Neural cell (in vitro differentiated cells): ENCODE measurements around the gene NCBP3. TPM values are rescaled to one million over a fixed set of nuclear protein-coding genes. Genes with fewer than 3 reads are reported as not detected.
"Not testable (repeated sequence)": the region's sequence is repeated elsewhere in the genome, so short reads cannot be mapped to it uniquely, and the experiment has no call there.

ENCODE experiments used
- H2AFZ ChIP-seq: fragments of 200-600, 300-800 bp; sonication (generic), shearing (Covaris generic); 2 replicates; pipeline ENCODE4 v1.6.0; 2014; ENCODE audit warnings: low read depth, mild to moderate bottlenecking, antibody characterized with exemption, low read length, moderate library complexity
- H3F3A ChIP-seq: fragments of 200-600 bp; shearing (Covaris generic); 2 replicates; pipeline ENCODE4 v1.6.1; 2016; ENCODE audit warnings: mild to moderate bottlenecking, moderate library complexity, mixed read lengths, antibody characterized with exemption, low read length; ENCODE audit not compliant: insufficient read depth, poor library complexity, severe bottlenecking
- H3K27ac ChIP-seq: fragments of 200-600, 300-800 bp; sonication (generic), shearing (Covaris generic); 2 replicates; pipeline ENCODE4 v1.5.1; 2014; ENCODE audit warnings: mild to moderate bottlenecking, low read length, moderate library complexity
- H3K27me3 ChIP-seq: fragments of 300-800, 200-600 bp; sonication (generic), shearing (Covaris generic); 2 replicates; pipeline ENCODE4 v1.6.0; 2014; ENCODE audit warnings: mild to moderate bottlenecking, low read depth, low read length, moderate library complexity; ENCODE audit not compliant: insufficient read depth
- H3K36me3 ChIP-seq: fragments of 300-800, 200-600 bp; sonication (generic), shearing (Covaris generic); 2 replicates; pipeline ENCODE4 v1.5.1; 2014; ENCODE audit warnings: mild to moderate bottlenecking, antibody characterized with exemption, low read length, moderate library complexity; ENCODE audit not compliant: insufficient read depth
- H3K4me2 ChIP-seq: fragments of 300-800, 200-600 bp; sonication (generic), shearing (Covaris generic); 2 replicates; pipeline ENCODE4 v1.6.0; 2014; ENCODE audit warnings: mild to moderate bottlenecking, low read length
- H3K4me3 ChIP-seq: fragments of 300-800, 200-600 bp; sonication (generic), shearing (Covaris generic); 2 replicates; pipeline ENCODE4 v1.5.1; 2014; ENCODE audit warnings: mild to moderate bottlenecking, low read length, moderate library complexity
- H3K79me2 ChIP-seq: fragments of 200-600 bp; shearing (Covaris generic); replicated peaks from 2 replicates; pipeline ENCODE4 v1.6.0; 2014; ENCODE audit warnings: mild to moderate bottlenecking, low read length, moderate library complexity; ENCODE audit not compliant: insufficient read depth
- H3K9ac ChIP-seq: fragments of 300-800, 200-600 bp; sonication (generic), shearing (Covaris generic); 2 replicates; pipeline ENCODE4 v1.6.1; 2016; ENCODE audit warnings: mild to moderate bottlenecking, low read length, mixed read lengths
- H3K9me2 ChIP-seq: fragments of 200-600 bp; shearing (Covaris generic); 2 replicates; pipeline ENCODE4 v1.6.1; 2016; ENCODE audit warnings: mild to moderate bottlenecking, low read length, mixed read lengths; ENCODE audit not compliant: insufficient read depth
- H3K9me3 ChIP-seq: fragments of 200-600, 300-800 bp; sonication (generic), shearing (Covaris generic); 2 replicates; pipeline ENCODE4 v1.6.1; 2016; ENCODE audit warnings: mild to moderate bottlenecking, mixed run types, low read length, moderate library complexity, mixed read lengths
- H4K20me1 ChIP-seq: fragments of 200-600 bp; shearing (Covaris generic); 2 replicates; pipeline ENCODE4 v1.6.1; 2016; ENCODE audit warnings: mild to moderate bottlenecking, mixed run types; ENCODE audit not compliant: insufficient read depth
- EP300 ChIP-seq: fragments of 450-650 bp; conservative IDR thresholded peaks from 2 replicates; pipeline ENCODE4 v1.6.1; 2014; ENCODE audit warnings: antibody characterized with exemption, mild to moderate bottlenecking, moderate library complexity; ENCODE audit not compliant: poor library complexity, severe bottlenecking
- EZH2 ChIP-seq: fragments of 200-600, 300-800 bp; shearing (Covaris generic), sonication (generic); IDR thresholded peaks from 2 replicates; pipeline ENCODE4 v1.6.1; 2014; ENCODE audit warnings: antibody characterized with exemption, low read length, borderline replicate concordance, mild to moderate bottlenecking; ENCODE audit not compliant: insufficient read depth, poor library complexity, severe bottlenecking
- MXI1 ChIP-seq: fragments of 450-650 bp; conservative IDR thresholded peaks from 2 replicates; pipeline ENCODE4 v1.6.1; 2014; ENCODE audit warnings: antibody characterized with exemption, mild to moderate bottlenecking; ENCODE audit not compliant: poor library complexity, severe bottlenecking
- POLR2AphosphoS5 ChIP-seq: IDR thresholded peaks from 2 replicates; pipeline ENCODE4 v1.6.1; 2012
- RAD21 ChIP-seq: fragments of 450-650 bp; conservative IDR thresholded peaks from 2 replicates; pipeline ENCODE4 v1.6.1; 2014; ENCODE audit warnings: antibody characterized with exemption, mild to moderate bottlenecking, moderate library complexity
- SMC3 ChIP-seq: fragments of 450-650 bp; conservative IDR thresholded peaks from 2 replicates; pipeline ENCODE4 v1.6.1; 2014; ENCODE audit warnings: antibody characterized with exemption, mild to moderate bottlenecking, moderate library complexity; ENCODE audit not compliant: poor library complexity
- TAF1 ChIP-seq: IDR thresholded peaks from 2 replicates; pipeline ENCODE4 v1.6.1; 2012; ENCODE audit warnings: low read depth
- polyA plus RNA-seq: library from polyadenylated mRNA; depleted of rRNA; stranded (reverse); fragments of >200 nt; gene quantifications from 2 replicates; pipeline ENCODE4 v1.2.3, GENCODE V29; 2014
- TF ChIP-seq, protein P1 (sequence below): IDR thresholded peaks from 2 replicates; pipeline ENCODE4 v1.6.1; 2012; ENCODE audit warnings: borderline replicate concordance
- TF ChIP-seq, protein P2 (sequence below): fragments of 450-650 bp; IDR thresholded peaks from 2 replicates; pipeline ENCODE4 v1.5.1; 2014; ENCODE audit warnings: antibody characterized with exemption, mild to moderate bottlenecking, moderate library complexity; ENCODE audit not compliant: poor library complexity, severe bottlenecking

The NCBP3 gene
- polyA plus RNA-seq, 1 donor from 2014 or later: 132 TPM

GRCh38 chr17:3846437-3847164, 555 bp upstream of the NCBP3 start:
- no peak overlapping the region for H3K27ac ChIP-seq
- no peaks in the 10 kb centered on the region for H3K9me3 ChIP-seq
- H4K20me1 ChIP-seq: no peaks in the 10 kb centered on the region
- no peak overlapping the region for H3K9ac ChIP-seq
- peak overlapping the region; percentile 97 for H3K4me3 ChIP-seq
- H3K4me2 ChIP-seq: no peak overlapping the region
- H3K9me2 ChIP-seq: no peaks in the 10 kb centered on the region
- no peaks in the 10 kb centered on the region for H3K27me3 ChIP-seq
- H3K36me3 ChIP-seq: no peaks in the 10 kb centered on the region
- H3K79me2 ChIP-seq: peaks cover 30% of the 10 kb centered on the region
- no peaks in the 10 kb centered on the region for H3F3A ChIP-seq
- TF ChIP-seq TAF1 (no peak), MXI1 (no peak), EP300 (no peak), POLR2AphosphoS5 (no peak), SMC3 (no peak), RAD21 (no peak)
- TF ChIP-seq, protein P1, sequence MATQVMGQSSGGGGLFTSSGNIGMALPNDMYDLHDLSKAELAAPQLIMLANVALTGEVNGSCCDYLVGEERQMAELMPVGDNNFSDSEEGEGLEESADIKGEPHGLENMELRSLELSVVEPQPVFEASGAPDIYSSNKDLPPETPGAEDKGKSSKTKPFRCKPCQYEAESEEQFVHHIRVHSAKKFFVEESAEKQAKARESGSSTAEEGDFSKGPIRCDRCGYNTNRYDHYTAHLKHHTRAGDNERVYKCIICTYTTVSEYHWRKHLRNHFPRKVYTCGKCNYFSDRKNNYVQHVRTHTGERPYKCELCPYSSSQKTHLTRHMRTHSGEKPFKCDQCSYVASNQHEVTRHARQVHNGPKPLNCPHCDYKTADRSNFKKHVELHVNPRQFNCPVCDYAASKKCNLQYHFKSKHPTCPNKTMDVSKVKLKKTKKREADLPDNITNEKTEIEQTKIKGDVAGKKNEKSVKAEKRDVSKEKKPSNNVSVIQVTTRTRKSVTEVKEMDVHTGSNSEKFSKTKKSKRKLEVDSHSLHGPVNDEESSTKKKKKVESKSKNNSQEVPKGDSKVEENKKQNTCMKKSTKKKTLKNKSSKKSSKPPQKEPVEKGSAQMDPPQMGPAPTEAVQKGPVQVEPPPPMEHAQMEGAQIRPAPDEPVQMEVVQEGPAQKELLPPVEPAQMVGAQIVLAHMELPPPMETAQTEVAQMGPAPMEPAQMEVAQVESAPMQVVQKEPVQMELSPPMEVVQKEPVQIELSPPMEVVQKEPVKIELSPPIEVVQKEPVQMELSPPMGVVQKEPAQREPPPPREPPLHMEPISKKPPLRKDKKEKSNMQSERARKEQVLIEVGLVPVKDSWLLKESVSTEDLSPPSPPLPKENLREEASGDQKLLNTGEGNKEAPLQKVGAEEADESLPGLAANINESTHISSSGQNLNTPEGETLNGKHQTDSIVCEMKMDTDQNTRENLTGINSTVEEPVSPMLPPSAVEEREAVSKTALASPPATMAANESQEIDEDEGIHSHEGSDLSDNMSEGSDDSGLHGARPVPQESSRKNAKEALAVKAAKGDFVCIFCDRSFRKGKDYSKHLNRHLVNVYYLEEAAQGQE: no peak
- TF ChIP-seq, protein P2, sequence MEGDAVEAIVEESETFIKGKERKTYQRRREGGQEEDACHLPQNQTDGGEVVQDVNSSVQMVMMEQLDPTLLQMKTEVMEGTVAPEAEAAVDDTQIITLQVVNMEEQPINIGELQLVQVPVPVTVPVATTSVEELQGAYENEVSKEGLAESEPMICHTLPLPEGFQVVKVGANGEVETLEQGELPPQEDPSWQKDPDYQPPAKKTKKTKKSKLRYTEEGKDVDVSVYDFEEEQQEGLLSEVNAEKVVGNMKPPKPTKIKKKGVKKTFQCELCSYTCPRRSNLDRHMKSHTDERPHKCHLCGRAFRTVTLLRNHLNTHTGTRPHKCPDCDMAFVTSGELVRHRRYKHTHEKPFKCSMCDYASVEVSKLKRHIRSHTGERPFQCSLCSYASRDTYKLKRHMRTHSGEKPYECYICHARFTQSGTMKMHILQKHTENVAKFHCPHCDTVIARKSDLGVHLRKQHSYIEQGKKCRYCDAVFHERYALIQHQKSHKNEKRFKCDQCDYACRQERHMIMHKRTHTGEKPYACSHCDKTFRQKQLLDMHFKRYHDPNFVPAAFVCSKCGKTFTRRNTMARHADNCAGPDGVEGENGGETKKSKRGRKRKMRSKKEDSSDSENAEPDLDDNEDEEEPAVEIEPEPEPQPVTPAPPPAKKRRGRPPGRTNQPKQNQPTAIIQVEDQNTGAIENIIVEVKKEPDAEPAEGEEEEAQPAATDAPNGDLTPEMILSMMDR: no peak
- no peak overlapping the region for H2AFZ ChIP-seq

GRCh38 chr17:3845291-3845620, 790 bp downstream of the NCBP3 start:
- Histone ChIP-seq H3K9me2 (no peaks in the 10 kb centered on the region), H3K27ac (peak overlapping the region; percentile 96), H3K4me3 (peak overlapping the region; percentile 97), H3K4me2 (peak overlapping the region; percentile 67), H3K9ac (peak overlapping the region; percentile 98), H3F3A (no peaks in the 10 kb centered on the region), H2AFZ (peak overlapping the region; percentile 99), H4K20me1 (no peaks in the 10 kb centered on the region), H3K9me3 (no peaks in the 10 kb centered on the region), H3K79me2 (peaks cover 37% of the 10 kb centered on the region), H3K27me3 (no peaks in the 10 kb centered on the region), H3K36me3 (no peaks in the 10 kb centered on the region)
- no peak for TF ChIP-seq RAD21
- TF ChIP-seq POLR2AphosphoS5: no peak
- TF ChIP-seq MXI1: no peak
- TF ChIP-seq EZH2: no peak

DNA sequence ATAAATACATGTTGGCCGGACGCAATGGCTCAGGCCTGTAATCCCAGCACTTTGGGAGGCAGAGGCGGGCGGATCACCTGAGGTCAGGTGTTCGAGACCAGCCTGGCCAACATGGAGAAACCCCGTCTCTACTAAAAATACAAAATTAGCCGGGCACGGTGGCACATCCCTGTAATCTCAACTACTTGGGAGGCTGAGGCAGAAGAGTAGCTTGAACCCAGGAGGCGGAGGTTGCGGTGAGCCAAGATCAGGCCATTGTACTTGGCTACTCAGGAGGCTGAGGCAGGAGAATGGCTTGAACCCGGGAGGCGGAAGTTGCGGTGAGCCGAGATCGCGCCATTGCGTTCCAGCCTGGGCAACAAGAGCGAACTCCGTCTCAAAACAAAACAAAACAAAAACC, 1.5 kb downstream of the NCBP3 start:
- H3K27ac ChIP-seq: peak overlapping the region; percentile 96
- H3K4me3 ChIP-seq: peak overlapping the region; percentile 97
- H3K9me3 ChIP-seq, H2AFZ ChIP-seq, H4K20me1 ChIP-seq, H3K9me2 ChIP-seq, H3K27me3 ChIP-seq, H3K36me3 ChIP-seq, H3F3A ChIP-seq: not testable (repeated sequence)
- peaks cover 41% of the 10 kb centered on the region for H3K79me2 ChIP-seq
- H3K9ac ChIP-seq: peak overlapping the region; percentile 98
- H3K4me2 ChIP-seq: peak overlapping the region; percentile 67
